Activated B cell treated with CpG ODN at 0.5 μM for 24 hours (primary cell): Measurements from ENCODE around the gene CCDC40. TPM values are rescaled to one million over a fixed set of nuclear protein-coding genes. Genes with fewer than 3 reads are reported as not detected.

Source experiments
- ATAC-seq: fragments of 200-7000 bp; cut with Tn5 transposase; one replicate; pipeline ENCODE4 v1.10.0; 2021; ENCODE audit warnings: low read depth, mild to moderate bottlenecking, moderate library complexity
- CTCF ChIA-PET: fragments of 350-600 bp; sonication (Branson Sonifier 250); formaldehyde crosslinking; loops from one replicate; lab custom pipeline; 2021; ENCODE audit warnings: antibody characterized with exemption; lab: Charles Lee
- POLR2A ChIA-PET: fragments of 350-600 bp; sonication (Branson Sonifier 250); formaldehyde crosslinking; loops from one replicate; lab custom pipeline; 2021; ENCODE audit warnings: antibody characterized with exemption; lab: Charles Lee
- DNase-seq: peaks from one replicate; pipeline ENCODE4 v3.0.0; 2022
- H3K27ac Mint-ChIP-seq: one replicate; pipeline ENCODE4 v1.8.0; 2020; ENCODE audit warnings: mixed read lengths
- H3K27me3 Mint-ChIP-seq: one replicate; pipeline ENCODE4 v1.8.0; 2021; ENCODE audit warnings: mixed read lengths
- H3K36me3 Mint-ChIP-seq: one replicate; pipeline ENCODE4 v1.8.0; 2021; ENCODE audit warnings: low read depth, mixed read lengths
- H3K4me1 Mint-ChIP-seq: one replicate; pipeline ENCODE4 v1.8.0; 2021; ENCODE audit warnings: mixed read lengths
- H3K4me3 Mint-ChIP-seq: one replicate; pipeline ENCODE4 v1.8.0; 2020; ENCODE audit warnings: mild to moderate bottlenecking, mixed read lengths
- H3K9me3 Mint-ChIP-seq: one replicate; pipeline ENCODE4 v1.8.0; 2020; ENCODE audit warnings: mixed read lengths
- intact Hi-C: fragments of 100-400 bp; cut with micrococcal nuclease; formaldehyde crosslinking; loops from one replicate; pipeline ENCODE4 v1.15.1; 2024
- total RNA-seq: library from RNA; stranded (reverse); gene quantifications from 2 replicates; pipeline ENCODE4 v1.2.3, GENCODE V29; 2022
- TF ChIP-seq, protein P1 (sequence below): fragments of 200-600 bp; IDR thresholded peaks from one replicate; pipeline ENCODE4 v1.8.0; 2022; ENCODE audit warnings: antibody characterized with exemption, mild to moderate bottlenecking

CCDC40 gene
- total RNA-seq, 1 donor from 2014 or later = 0.55 TPM

DNA sequence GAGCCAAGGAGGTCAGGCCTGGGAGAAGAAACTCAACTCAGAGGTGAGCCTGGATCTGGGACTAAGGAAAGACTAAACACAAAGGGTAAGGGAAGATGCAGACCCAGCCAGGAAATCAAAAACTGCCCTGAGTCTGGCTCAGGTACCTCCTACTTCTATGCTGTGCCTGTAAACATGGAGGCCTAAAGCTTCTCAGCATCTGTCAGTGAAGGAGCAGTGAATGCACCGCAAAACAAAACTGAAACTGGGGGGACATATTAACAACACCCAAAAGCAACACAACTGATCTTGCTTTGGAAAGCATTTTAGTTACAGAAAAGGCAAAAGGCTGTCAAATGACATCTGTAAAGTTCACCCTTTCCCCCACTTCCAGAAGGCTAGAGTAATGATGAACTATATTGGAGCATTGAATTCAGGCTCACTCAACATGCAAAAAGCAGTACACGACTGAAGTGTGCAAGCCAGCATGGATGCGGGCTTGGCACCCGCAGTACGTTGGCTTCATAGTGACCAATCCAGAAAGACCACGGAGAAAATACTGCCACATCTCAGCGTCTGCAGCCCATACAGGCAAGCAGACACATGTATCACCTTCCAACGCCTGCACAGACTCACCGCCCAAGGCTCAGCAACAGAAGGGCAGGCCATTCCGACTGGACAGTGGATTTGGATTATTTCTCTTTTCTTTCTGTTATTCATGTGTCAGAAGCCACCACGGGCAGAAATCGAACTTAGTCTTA is 4.6 kb upstream of the CCDC40 start:
- ATAC-seq = no peak
- Mint-ChIP-seq H3K36me3 (peaks cover 3% of the 10 kb centered on the region), H3K4me1 (peaks cover 11% of the 10 kb centered on the region), H3K4me3 (no peak overlapping the region), H3K9me3 (no peaks in the 10 kb centered on the region), H3K27ac (no peak overlapping the region), H3K27me3 (no peaks in the 10 kb centered on the region)
- TF ChIP-seq, protein P1, sequence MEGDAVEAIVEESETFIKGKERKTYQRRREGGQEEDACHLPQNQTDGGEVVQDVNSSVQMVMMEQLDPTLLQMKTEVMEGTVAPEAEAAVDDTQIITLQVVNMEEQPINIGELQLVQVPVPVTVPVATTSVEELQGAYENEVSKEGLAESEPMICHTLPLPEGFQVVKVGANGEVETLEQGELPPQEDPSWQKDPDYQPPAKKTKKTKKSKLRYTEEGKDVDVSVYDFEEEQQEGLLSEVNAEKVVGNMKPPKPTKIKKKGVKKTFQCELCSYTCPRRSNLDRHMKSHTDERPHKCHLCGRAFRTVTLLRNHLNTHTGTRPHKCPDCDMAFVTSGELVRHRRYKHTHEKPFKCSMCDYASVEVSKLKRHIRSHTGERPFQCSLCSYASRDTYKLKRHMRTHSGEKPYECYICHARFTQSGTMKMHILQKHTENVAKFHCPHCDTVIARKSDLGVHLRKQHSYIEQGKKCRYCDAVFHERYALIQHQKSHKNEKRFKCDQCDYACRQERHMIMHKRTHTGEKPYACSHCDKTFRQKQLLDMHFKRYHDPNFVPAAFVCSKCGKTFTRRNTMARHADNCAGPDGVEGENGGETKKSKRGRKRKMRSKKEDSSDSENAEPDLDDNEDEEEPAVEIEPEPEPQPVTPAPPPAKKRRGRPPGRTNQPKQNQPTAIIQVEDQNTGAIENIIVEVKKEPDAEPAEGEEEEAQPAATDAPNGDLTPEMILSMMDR = no peak
- POLR2A ChIA-PET = no interaction called here
- DNase-seq = no peak
- CTCF ChIA-PET = no interaction called here
- intact Hi-C loops = no loop called here

DNA sequence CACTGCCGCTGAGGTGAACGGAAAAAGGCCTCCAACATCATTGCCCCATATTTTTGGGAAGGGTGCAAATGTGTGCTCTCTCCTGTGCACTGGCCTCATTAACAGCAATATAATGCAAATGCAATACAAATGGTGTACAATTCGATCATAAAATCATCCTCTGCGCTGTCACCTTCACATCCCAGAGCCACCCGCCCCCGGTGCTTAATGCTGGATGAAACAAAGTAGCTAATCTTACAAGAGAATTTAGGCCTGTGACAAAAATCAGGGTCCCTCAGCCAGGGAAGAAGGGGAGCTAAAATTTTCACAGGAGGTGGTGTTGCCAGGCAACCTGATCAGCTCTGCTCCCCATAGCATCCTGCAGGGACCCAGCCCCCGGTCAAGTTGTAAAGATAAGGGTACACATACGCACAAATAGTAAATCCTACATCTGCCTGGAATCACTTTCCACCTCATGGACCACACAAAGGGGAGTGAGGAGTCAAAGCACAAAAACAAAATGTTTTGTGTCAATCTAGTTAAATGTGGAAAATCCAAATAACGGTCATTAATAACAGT is 3.7 kb upstream of the CCDC40 start:
- Mint-ChIP-seq H3K4me1 (peaks cover 15% of the 10 kb centered on the region), H3K9me3 (no peaks in the 10 kb centered on the region), H3K27ac (no peak overlapping the region), H3K4me3 (no peak overlapping the region), H3K36me3 (peaks cover 3% of the 10 kb centered on the region), H3K27me3 (peaks cover under 1% of the 10 kb centered on the region)
- TF ChIP-seq, protein P1 = no peak
- ATAC-seq = no peak
- CTCF ChIA-PET = no interaction called here
- POLR2A ChIA-PET = no interaction called here
- DNase-seq = no peak
- intact Hi-C loops = no loop called here

DNA sequence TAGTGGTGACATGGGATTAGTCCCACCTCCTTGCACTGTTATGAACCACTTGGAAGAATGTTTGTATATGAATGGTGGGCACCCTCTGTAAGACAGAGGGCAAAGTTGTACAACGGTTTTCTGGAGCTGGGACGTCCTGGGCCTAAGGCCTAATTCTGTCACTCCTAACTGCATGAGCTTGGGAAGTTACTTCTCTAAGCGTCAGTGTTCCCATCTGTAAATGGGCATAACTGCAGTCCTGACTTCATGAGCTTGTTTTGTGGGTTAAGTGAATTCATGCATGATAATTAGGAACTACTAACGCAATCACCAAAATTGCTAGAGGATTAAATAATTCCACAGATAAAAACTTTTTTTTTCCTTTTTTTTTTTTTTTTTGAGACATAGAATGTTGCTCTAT is 2.6 kb upstream of the CCDC40 start:
- TF ChIP-seq, protein P1 = no peak
- POLR2A ChIA-PET = no interaction called here
- H3K27ac Mint-ChIP-seq = no peak overlapping the region
- no peaks in the 10 kb centered on the region for H3K9me3 Mint-ChIP-seq
- intact Hi-C loops = no loop called here
- CTCF ChIA-PET = interaction anchor here (1.5 kb wide), 1 partner anchor 25 kb away, joined by 7 read pairs; no protein-coding TSS in a partner anchor
- H3K4me1 Mint-ChIP-seq = peaks cover 15% of the 10 kb centered on the region
- peak overlapping the region; percentile 86 for H3K4me3 Mint-ChIP-seq
- peaks cover 3% of the 10 kb centered on the region for H3K27me3 Mint-ChIP-seq
- ATAC-seq (no peak), DNase-seq (no peak)
- peaks cover 3% of the 10 kb centered on the region for H3K36me3 Mint-ChIP-seq

DNA sequence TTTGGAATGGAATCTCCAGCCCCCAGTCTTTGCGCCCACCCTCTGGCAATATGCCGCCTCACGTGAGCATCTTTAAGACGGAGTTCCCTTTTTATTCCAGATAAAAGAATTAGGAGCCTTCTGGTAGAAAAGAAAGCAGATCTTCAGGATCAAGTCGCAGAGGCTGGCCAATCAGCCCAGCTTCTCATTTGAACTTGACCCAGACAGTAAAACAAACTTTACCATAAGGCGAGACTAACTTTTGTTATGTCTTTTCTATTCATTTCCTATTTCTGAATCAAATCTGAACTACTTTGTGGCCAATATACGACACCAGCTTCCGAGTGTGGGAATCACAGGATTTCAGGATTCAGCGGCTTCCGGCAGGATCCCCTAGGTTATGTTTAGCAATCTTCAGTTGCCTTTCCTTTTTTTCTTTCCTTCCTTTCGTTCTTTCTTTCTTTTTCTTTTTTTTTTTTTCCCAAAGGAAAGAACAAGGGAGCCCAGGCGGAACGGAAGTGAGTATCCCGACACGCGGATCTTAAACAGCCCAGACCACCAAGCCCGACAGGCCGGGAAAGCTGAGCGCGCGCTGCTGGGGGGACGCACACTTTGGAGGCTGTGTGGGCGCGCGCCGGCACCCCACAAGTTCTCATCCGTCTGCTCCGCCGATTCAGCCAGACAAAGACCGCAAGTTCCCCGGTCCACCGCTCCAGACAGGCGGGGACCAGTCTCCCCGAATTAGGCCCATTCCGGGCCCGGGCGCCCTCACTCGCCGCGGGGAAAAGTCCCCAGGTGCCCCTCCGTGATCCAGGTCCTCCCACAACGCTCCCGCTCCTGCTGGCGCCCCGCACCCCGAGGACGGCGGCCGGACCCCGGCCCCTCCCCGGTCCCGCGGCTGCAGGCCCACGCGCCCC is 1.4 kb upstream of the CCDC40 start:
- Mint-ChIP-seq H3K9me3 (no peaks in the 10 kb centered on the region), H3K27me3 (peaks cover 3% of the 10 kb centered on the region), H3K36me3 (peaks cover 3% of the 10 kb centered on the region), H3K4me1 (peaks cover 15% of the 10 kb centered on the region), H3K4me3 (peak overlapping the region; percentile 86), H3K27ac (peak overlapping the region; percentile 76)
- ChIA-PET CTCF (interaction anchor here (1.5 kb wide), 1 partner anchor 27 kb away, joined by 7 read pairs; no protein-coding TSS in a partner anchor), POLR2A (interaction anchor here (0.8 kb wide), 1 partner anchor 12 kb away, joined by 4 read pairs; no protein-coding TSS in a partner anchor)
- DNase-seq (no peak), ATAC-seq (peak; percentile 18)
- intact Hi-C loops = loop anchor here (5.0 kb wide), 2 partner anchors 198 to 238 kb away; partner anchors contain the start of genes CBX4 and CBX8
- TF ChIP-seq, protein P1 = no peak

DNA sequence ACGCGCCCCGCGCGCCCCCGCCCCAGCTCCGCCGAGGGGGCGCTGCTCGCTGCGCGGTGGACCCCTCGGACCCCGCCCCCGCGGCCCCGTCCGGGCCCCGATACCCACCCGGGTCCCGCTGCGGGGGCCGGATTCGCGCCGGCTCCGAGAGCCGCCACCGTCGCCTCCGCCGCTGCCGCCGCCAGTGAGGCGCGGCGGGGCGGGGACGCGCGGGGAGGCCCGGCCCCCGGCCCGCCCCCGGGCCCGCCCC is 830 bp upstream of the CCDC40 start, which contains the start of gene TBC1D16:
Gene TBC1D16 (minus strand): TSS at position 186 of the 250 bp plus-strand sequence. CDS start 22,325 bp downstream, outside the sequence.
- ChIA-PET POLR2A (no interaction called here), CTCF (no interaction called here)
- Mint-ChIP-seq H3K4me3 (peak within 1 kb of the TSS; percentile 89), H3K36me3 (peaks cover 3% of the 10 kb centered on the region), H3K9me3 (no peaks in the 10 kb centered on the region), H3K4me1 (peaks cover 15% of the 10 kb centered on the region), H3K27me3 (peaks cover 3% of the 10 kb centered on the region), H3K27ac (peak within 1 kb of the TSS; percentile 86)
- DNase-seq (no peak), ATAC-seq (no peak)
- TF ChIP-seq, protein P1 = no peak
- intact Hi-C loops = loop anchor here (5.0 kb wide), 2 partner anchors 198 to 238 kb away; partner anchors contain the start of genes CBX4 and CBX8
